Transverse colon (tissue), 4 donors: Measurements from ENCODE around the gene METTL9. TPM values are rescaled to one million over a fixed set of nuclear protein-coding genes. Genes with fewer than 3 reads are reported as not detected.
"Not testable (repeated sequence)": the region's sequence is repeated elsewhere in the genome, so short reads cannot be mapped to it uniquely, and the experiment has no call there.

Source experiments
- DNase-seq: peaks from one replicate; pipeline ENCODE4 v3.0.0-alpha.2; 2019
- H3K27ac ChIP-seq, 4 donors: fragments of 200-600 bp; sonication (generic); 2 replicates each; pipeline ENCODE4 v1.5.1; 2016 to 2018; ENCODE audit warnings: inconsistent platforms in 4 of 4
- H3K27me3 ChIP-seq: fragments of 200-600 bp; sonication (generic); 2 replicates; pipeline ENCODE4 v1.5.1; 2017; ENCODE audit warnings: inconsistent platforms
- H3K36me3 ChIP-seq, 4 donors: fragments of 200-600 bp; sonication (generic); 2 replicates each; pipeline ENCODE4 v1.5.1; 2017 to 2019; ENCODE audit warnings: inconsistent platforms in 4 of 4
- H3K4me1 ChIP-seq, 4 donors: fragments of 200-600 bp; sonication (generic); 2 replicates each; pipeline ENCODE4 v1.5.1; 2017 to 2020; ENCODE audit warnings: inconsistent platforms in 4 of 4
- H3K4me3 ChIP-seq, 4 donors: fragments of 200-600 bp; sonication (generic); 1 replicate in 1 of 4; 2 replicates in 3 of 4; pipeline versions ENCODE4 v1.5.1 to v1.6.1; 2017 to 2019; ENCODE audit warnings: inconsistent platforms in 4 of 4
- H3K9me3 ChIP-seq, 2 donors: fragments of 200-600 bp; sonication (generic); 2 replicates each; pipeline ENCODE4 v1.5.1; 2017 to 2019; ENCODE audit warnings: inconsistent platforms in 2 of 2
- EP300 ChIP-seq: sonication (generic); formaldehyde crosslinking; IDR thresholded peaks from one replicate; pipeline ENCODE4 v1.6.1; 2017; ENCODE audit warnings: antibody characterized with exemption, low read depth
- POLR2A ChIP-seq: fragments of 450-650 bp; IDR thresholded peaks from one replicate; pipeline ENCODE4 v1.6.1; 2016; ENCODE audit warnings: antibody characterized with exemption, mild to moderate bottlenecking, moderate library complexity
- POLR2AphosphoS5 ChIP-seq, 3 donors: sonication (generic); formaldehyde crosslinking; IDR thresholded peaks; one replicate each; pipeline ENCODE4 v1.6.1; 2016; ENCODE audit warnings: antibody characterized with exemption in 3 of 3
- WGBS, 2 donors: methylation state at CpG; one replicate each; pipeline ENCODE4 v1.1.5; 2018; ENCODE audit warnings: low coverage in 1 of 2; 5-methylcytosine and 5-hydroxymethylcytosine counted together
- in situ Hi-C, 4 donors: fragments of 200-750 bp; cut with MboI; loops; one replicate each; pipeline versions ENCODE4 v1.15.0 to v1.15.1; 2017; ENCODE audit warnings: low sequenced_read_pairs in 3 of 4, low pct_ligation_motif_present in 1 of 4, low pct_unique_long_range_greater_than_20kb in 1 of 4
- intact Hi-C: fragments of 100-400 bp; cut with DNase I; formaldehyde crosslinking; loops from one replicate; pipeline ENCODE4 v1.15.1; 2023; ENCODE audit warnings: low total_unique reads
- total RNA-seq, 4 donors: library from RNA; depleted of rRNA; stranded (reverse); fragments of >200 nt; gene quantifications; one replicate each; pipeline ENCODE4 v1.1.0, GENCODE V29; 2016
- TF ChIP-seq, protein P1 (sequence below), 5 experiments: fragments of 200-600 bp in 3 of 5; fragments of 450-650 bp in 2 of 5; sonication (generic) in 3 of 5; IDR thresholded peaks; 1 replicate in 2 of 5; 2 replicates in 3 of 5; pipeline ENCODE4 v1.5.1; 2016 to 2017; ENCODE audit warnings: antibody characterized with exemption in 5 of 5, inconsistent platforms in 3 of 5, mild to moderate bottlenecking in 2 of 5, moderate library complexity in 1 of 5

METTL9 gene
- total RNA-seq, 4 donors from 2014 or later: 41.9 to 116 (median 67.5) TPM

GRCh38 chr16:21603928-21604327 lies 4.6 kb downstream of the METTL9 start:
- Histone ChIP-seq H3K9me3 (no peaks in the 10 kb centered on the region), H3K4me1 (peaks cover 4 to 60% (median 24%) of the 10 kb centered on the region in 4 donors), H3K4me3 (no peak overlapping the region), H3K27ac (no peak overlapping the region), H3K36me3 (no peaks in the 10 kb centered on the region), H3K27me3 (no peaks in the 10 kb centered on the region)
- DNase-seq: no peak
- TF ChIP-seq EP300 (no peak), POLR2AphosphoS5 (IDR thresholded peaks at IDR 0.05) (no peak), POLR2A (no peak)
- TF ChIP-seq, protein P1, sequence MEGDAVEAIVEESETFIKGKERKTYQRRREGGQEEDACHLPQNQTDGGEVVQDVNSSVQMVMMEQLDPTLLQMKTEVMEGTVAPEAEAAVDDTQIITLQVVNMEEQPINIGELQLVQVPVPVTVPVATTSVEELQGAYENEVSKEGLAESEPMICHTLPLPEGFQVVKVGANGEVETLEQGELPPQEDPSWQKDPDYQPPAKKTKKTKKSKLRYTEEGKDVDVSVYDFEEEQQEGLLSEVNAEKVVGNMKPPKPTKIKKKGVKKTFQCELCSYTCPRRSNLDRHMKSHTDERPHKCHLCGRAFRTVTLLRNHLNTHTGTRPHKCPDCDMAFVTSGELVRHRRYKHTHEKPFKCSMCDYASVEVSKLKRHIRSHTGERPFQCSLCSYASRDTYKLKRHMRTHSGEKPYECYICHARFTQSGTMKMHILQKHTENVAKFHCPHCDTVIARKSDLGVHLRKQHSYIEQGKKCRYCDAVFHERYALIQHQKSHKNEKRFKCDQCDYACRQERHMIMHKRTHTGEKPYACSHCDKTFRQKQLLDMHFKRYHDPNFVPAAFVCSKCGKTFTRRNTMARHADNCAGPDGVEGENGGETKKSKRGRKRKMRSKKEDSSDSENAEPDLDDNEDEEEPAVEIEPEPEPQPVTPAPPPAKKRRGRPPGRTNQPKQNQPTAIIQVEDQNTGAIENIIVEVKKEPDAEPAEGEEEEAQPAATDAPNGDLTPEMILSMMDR (IDR thresholded peaks at IDR 0.05): no peak
- 61 to 66% methylated on average over 2 to 3 of the region's 3 CpGs for WGBS, 2 donors
- in situ Hi-C loops (no loop called here), intact Hi-C loops (no loop called here)

DNA sequence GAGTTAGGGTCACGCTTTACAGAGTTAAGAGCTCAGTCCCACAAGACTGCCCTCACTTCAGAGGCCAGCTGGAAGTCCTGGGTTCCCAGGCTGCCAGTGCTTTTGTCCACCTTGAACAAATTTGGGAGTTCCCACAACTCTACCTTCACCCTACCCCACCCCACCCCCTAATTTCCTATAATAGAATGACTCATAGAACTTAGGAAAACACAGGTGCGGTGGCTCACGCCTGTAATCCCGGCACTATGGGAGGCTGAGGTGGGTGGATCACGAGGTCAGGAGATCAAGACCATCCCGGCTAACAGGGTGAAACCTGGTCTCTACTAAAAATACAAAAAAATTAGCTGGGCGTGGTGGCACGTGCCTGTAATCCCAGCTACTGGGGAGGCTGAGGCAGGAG lies 6.5 kb downstream of the METTL9 start:
- intact Hi-C loops, H3K36me3 ChIP-seq, H3K27me3 ChIP-seq, in situ Hi-C loops, H3K4me3 ChIP-seq, H3K27ac ChIP-seq, DNase-seq, H3K9me3 ChIP-seq: not testable (repeated sequence)
- 73 to 80% methylated on average over 3 to 8 of the region's 8 CpGs for WGBS, 2 donors
- peaks cover 4 to 73% (median 26%) of the 10 kb centered on the region in 4 donors for H3K4me1 ChIP-seq

DNA sequence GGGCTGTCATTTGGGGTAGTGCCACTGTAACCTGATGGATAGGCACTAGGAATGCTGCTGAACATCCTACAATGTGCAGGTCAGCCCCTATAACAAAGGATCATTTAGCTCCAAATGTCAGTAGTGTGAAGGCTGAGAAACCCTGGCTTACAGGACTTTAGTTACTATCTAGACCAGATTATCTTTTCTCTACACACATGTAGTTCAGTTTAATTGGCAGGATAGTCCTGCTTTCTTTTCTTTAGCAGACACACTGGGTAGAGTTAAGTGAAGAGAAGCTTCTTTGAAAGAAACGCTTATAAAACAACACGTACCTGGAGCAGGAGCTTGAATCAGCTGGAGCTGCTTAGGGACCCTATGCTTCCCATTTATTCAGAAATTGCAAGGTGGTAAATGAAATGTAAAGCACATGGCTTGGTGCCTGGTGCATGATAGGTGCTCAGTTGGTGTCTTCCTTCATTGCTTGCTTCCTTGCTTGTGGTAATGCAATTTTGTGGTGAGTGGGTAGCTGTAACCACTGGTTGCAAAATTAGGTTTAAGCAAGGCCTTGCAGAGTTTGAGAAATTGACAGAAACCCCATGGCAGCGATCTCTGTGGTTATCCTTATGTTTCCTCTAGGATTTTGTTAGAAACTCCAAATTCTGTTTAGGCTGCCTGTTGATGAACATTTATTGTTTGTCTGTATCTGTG lies 9.4 kb downstream of the METTL9 start:
- Histone ChIP-seq H3K36me3 (no peaks in the 10 kb centered on the region), H3K27me3 (no peaks in the 10 kb centered on the region), H3K27ac (no peak overlapping the region), H3K4me1 (peaks cover 6 to 77% (median 28%) of the 10 kb centered on the region in 4 donors), H3K4me3 (no peak overlapping the region), H3K9me3 (no peaks in the 10 kb centered on the region)
- in situ Hi-C loops (no loop called here), intact Hi-C loops (no loop called here)
- TF ChIP-seq POLR2AphosphoS5 (IDR thresholded peaks at IDR 0.05) (no peak), EP300 (no peak), POLR2A (no peak)
- TF ChIP-seq, protein P1 (IDR thresholded peaks at IDR 0.05): no peak
- 40 to 83% methylated on average over 2 to 3 of the region's 3 CpGs for WGBS, 2 donors
- DNase-seq: no peak

DNA sequence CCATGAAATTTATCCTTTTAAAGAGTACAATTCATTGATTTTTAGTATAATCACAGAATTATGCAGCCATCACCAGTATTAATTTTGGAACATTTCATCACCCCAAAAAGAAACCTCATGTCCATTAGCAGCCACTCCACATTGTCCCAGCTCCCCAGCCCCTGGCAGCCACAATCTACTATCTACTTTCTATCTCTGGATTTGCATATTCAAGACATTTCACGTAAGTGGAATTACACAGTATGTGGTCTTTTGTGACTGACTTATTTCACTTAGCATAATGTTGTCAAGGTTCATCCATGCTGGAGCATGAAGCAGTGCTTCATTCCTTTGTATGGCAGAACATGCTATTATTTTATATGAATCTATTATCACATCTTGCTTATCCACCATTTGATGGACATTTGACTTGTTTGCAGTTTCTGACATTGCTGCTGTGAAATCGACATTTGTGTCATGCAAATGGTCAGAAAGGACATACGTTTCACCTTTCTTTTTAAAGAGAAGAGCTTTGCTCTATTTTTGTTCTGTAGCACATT lies 10.7 kb downstream of the METTL9 start:
- intact Hi-C loops: no loop called here
- 73 to 83% methylated on average over 3 of the region's 3 CpGs for WGBS, 2 donors

DNA sequence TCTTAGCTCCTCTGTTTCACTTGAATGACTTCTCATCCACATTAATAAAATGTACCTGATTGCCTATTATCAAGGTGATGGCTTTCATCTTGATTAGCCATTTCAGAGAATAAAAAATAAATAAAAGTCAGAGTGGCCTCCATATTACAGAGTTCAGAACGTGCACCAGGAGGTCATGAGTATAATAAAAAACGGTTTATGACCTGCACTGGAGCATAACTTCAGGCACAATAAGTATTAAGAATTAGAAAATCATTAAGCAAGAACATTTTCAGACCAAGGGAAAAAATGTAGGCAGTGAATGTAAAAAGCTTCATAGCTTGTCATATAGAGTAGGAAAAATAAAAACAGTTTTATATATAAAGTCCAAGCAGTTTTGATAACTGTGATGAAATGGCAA lies 11.4 kb downstream of the METTL9 start:
- Histone ChIP-seq H3K36me3 (no peaks in the 10 kb centered on the region), H3K27me3 (no peaks in the 10 kb centered on the region), H3K9me3 (no peaks in the 10 kb centered on the region), H3K4me1 (peaks cover 6 to 61% (median 26%) of the 10 kb centered on the region in 4 donors), H3K4me3 (no peak overlapping the region), H3K27ac (no peak overlapping the region)
- in situ Hi-C loops: no loop called here
- TF ChIP-seq POLR2A (no peak), EP300 (no peak), POLR2AphosphoS5 (IDR thresholded peaks at IDR 0.05) (no peak)
- TF ChIP-seq, protein P1 (IDR thresholded peaks at IDR 0.05): no peak
- WGBS, 2 donors: 31 to 42% methylated on average over 2 of the region's 2 CpGs
- intact Hi-C loops: no loop called here
- no peak for DNase-seq

More for the DNA sequence above, 10.7 kb downstream of the METTL9 start:
- no peaks in the 10 kb centered on the region for H3K36me3 ChIP-seq
- H3K4me3 ChIP-seq: no peak overlapping the region
- H3K27ac ChIP-seq: no peak overlapping the region
- peaks cover 6 to 67% (median 28%) of the 10 kb centered on the region in 4 donors for H3K4me1 ChIP-seq
- no peak for DNase-seq
- no peak for TF ChIP-seq POLR2A
- TF ChIP-seq POLR2AphosphoS5 (IDR thresholded peaks at IDR 0.05): no peak
- TF ChIP-seq EP300: no peak
- no peaks in the 10 kb centered on the region for H3K27me3 ChIP-seq
- H3K9me3 ChIP-seq: no peaks in the 10 kb centered on the region
- in situ Hi-C loops: no loop called here
